HUES6 (cell line): ENCODE results near the gene KCNQ5.

Experiments
- H3K27ac ChIP-seq: 2 replicates; pipeline ENCODE4 v1.7.0; 2013; ENCODE audit warnings: low read depth, mild to moderate bottlenecking, low read length, inconsistent platforms
- H3K27me3 ChIP-seq: 2 replicates; pipeline ENCODE4 v1.6.1; 2013; ENCODE audit warnings: low read length; ENCODE audit not compliant: control insufficient read depth, insufficient read depth
- H3K36me3 ChIP-seq: 2 replicates; pipeline ENCODE4 v1.6.1; 2013; ENCODE audit warnings: low read length; ENCODE audit not compliant: control insufficient read depth, insufficient read depth
- H3K4me1 ChIP-seq: 2 replicates; pipeline ENCODE4 v1.6.1; 2013; ENCODE audit warnings: low read length; ENCODE audit not compliant: control insufficient read depth, insufficient read depth
- H3K4me3 ChIP-seq: 2 replicates; pipeline ENCODE4 v1.5.1; 2013; ENCODE audit warnings: low read depth, low read length
- H3K9ac ChIP-seq: one replicate; pipeline ENCODE4 v1.6.1; 2013; ENCODE audit warnings: mild to moderate bottlenecking, low read length
- H3K9me3 ChIP-seq: 2 replicates; pipeline ENCODE4 v1.6.1; 2013; ENCODE audit warnings: low read depth, low read length; ENCODE audit not compliant: control insufficient read depth, insufficient read depth

The KCNQ5 gene

DNA sequence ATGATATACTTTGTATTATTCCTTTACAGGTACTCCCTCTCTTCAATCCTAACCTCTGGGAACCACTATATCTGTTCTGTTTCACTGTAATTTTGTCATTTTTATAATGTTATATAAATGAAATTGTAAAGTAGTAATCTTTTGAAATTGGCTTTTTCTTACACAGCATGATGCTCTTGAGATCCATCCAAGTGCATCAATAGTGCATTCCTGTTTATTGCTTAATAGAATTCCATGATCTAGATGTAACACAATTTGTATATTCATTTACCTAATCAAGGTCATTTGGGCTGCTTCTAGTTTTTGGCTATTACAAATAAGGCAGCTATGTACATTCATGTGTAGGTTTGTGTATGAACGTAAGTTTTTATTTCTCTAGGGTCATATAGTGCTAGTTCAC lies 428.8 kb downstream of the KCNQ5 start:
- Histone ChIP-seq H3K36me3 (no peaks in the 10 kb centered on the region), H3K4me3 (no peak overlapping the region), H3K27ac (no peak overlapping the region), H3K9me3 (no peaks in the 10 kb centered on the region), H3K4me1 (no peaks in the 10 kb centered on the region), H3K9ac (no peak overlapping the region), H3K27me3 (no peaks in the 10 kb centered on the region)

DNA sequence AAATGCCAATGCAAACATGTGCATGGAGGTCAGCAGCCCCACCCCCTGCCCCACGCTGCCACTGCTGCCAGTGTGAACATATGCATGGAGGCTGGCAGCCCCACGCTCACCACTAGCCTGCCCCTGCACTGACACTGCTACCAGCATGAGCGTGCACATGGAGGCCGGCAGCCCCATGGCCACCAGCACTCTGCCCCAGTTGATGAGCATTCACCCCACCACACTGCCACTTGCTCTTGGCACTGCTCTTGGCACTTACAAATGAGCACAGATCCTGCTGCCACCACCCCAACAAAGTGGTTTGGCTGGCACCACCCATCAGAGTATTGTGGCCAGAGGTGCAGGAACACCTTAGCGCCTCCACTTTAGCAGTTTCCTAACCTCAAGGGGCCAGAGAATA lies 429.3 kb downstream of the KCNQ5 start:
- Histone ChIP-seq H3K27me3 (no peaks in the 10 kb centered on the region), H3K36me3 (no peaks in the 10 kb centered on the region), H3K27ac (no peak overlapping the region), H3K9ac (no peak overlapping the region), H3K4me3 (no peak overlapping the region), H3K9me3 (no peaks in the 10 kb centered on the region), H3K4me1 (no peaks in the 10 kb centered on the region)

DNA sequence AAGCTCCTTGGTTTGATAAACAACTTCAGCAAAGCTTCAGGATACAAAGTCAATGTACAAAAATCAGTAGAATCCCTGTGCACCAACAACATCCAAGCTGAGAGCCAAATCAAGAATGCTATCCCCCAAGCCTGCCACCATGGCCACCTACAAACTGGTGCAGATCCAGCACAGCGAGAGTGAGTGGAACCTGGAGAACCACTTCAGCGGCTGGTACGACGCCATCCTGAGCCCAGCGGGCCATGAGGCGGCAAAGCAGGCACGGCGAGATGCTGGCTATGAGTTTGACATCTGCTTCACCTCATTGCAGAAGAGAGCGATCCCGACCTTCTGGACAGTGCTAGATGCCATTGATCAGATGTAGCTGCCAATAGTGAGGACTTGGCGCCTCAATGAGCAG lies 433.1 kb downstream of the KCNQ5 start:
- Histone ChIP-seq H3K27ac (no peak overlapping the region), H3K36me3 (no peaks in the 10 kb centered on the region), H3K27me3 (no peaks in the 10 kb centered on the region), H3K4me3 (no peak overlapping the region), H3K9ac (no peak overlapping the region), H3K4me1 (no peaks in the 10 kb centered on the region), H3K9me3 (no peaks in the 10 kb centered on the region)

- Histone ChIP-seq H3K9me3 (no peaks in the 10 kb centered on the region), H3K27me3 (no peaks in the 10 kb centered on the region), H3K4me3 (no peak overlapping the region), H3K9ac (no peak overlapping the region), H3K4me1 (no peaks in the 10 kb centered on the region), H3K36me3 (no peaks in the 10 kb centered on the region), H3K27ac (no peak overlapping the region)
Observed at GRCh38 chr6:73058736-73059135, 436.9 kb downstream of the KCNQ5 start.

DNA sequence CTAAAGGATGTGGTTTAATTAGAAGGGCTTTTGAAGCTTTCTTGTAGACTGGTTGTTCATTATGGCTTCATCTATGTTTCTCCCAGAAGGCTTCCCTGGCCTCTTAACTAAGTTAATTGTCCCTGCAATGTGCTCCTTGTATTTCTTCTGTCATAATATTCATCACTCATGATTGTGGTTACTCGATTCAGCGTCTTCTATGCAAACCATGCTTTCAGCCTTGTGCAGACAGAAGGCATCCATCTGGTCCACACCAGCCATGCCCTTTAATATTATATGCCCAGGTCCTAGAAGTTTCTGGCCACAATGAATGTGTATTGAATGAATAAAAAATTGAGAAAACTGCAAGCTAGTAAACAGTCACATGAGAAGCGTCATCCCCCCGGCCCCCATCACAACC lies 440.3 kb downstream of the KCNQ5 start:
- Histone ChIP-seq H3K27me3 (no peaks in the 10 kb centered on the region), H3K4me3 (no peak overlapping the region), H3K27ac (no peak overlapping the region), H3K9ac (no peak overlapping the region), H3K4me1 (no peaks in the 10 kb centered on the region), H3K36me3 (no peaks in the 10 kb centered on the region), H3K9me3 (no peaks in the 10 kb centered on the region)

- Histone ChIP-seq H3K9me3 (no peaks in the 10 kb centered on the region), H3K27ac (no peak overlapping the region)
Observed at GRCh38 chr6:73062837-73063236, 441.0 kb downstream of the KCNQ5 start.

GRCh38 chr6:73064266-73064665 lies 442.4 kb downstream of the KCNQ5 start:
- no peak overlapping the region for H3K27ac ChIP-seq
- H3K9me3 ChIP-seq = no peaks in the 10 kb centered on the region
- H3K9ac ChIP-seq = no peak overlapping the region
- H3K4me3 ChIP-seq = no peak overlapping the region
- no peaks in the 10 kb centered on the region for H3K27me3 ChIP-seq
- H3K4me1 ChIP-seq = no peaks in the 10 kb centered on the region
- H3K36me3 ChIP-seq = no peaks in the 10 kb centered on the region

More at GRCh38 chr6:73062837-73063236, 441.0 kb downstream of the KCNQ5 start:
- Histone ChIP-seq H3K27me3 (no peaks in the 10 kb centered on the region), H3K36me3 (no peaks in the 10 kb centered on the region), H3K4me3 (no peak overlapping the region), H3K9ac (no peak overlapping the region), H3K4me1 (no peaks in the 10 kb centered on the region)

- Histone ChIP-seq H3K36me3 (no peaks in the 10 kb centered on the region), H3K27ac (no peak overlapping the region), H3K27me3 (no peaks in the 10 kb centered on the region), H3K4me1 (peaks cover 11% of the 10 kb centered on the region; the same call in 1 of the 2 replicates), H3K4me3 (no peak overlapping the region), H3K9me3 (no peaks in the 10 kb centered on the region), H3K9ac (no peak overlapping the region)
Observed at GRCh38 chr6:73073238-73073637, 451.4 kb downstream of the KCNQ5 start.

- H3K4me3 ChIP-seq = no peak overlapping the region
- H3K36me3 ChIP-seq = no peaks in the 10 kb centered on the region
- H3K27ac ChIP-seq = no peak overlapping the region
- no peaks in the 10 kb centered on the region for H3K9me3 ChIP-seq
- H3K9ac ChIP-seq = no peak overlapping the region
- H3K4me1 ChIP-seq = peaks cover 11% of the 10 kb centered on the region; the same call in 1 of the 2 replicates
- no peaks in the 10 kb centered on the region for H3K27me3 ChIP-seq
Observed at GRCh38 chr6:73074175-73074574, 452.3 kb downstream of the KCNQ5 start.

GRCh38 chr6:73076211-73076954 lies 454.5 kb downstream of the KCNQ5 start:
- H3K27ac ChIP-seq = no peak overlapping the region
- no peaks in the 10 kb centered on the region for H3K36me3 ChIP-seq
- no peak overlapping the region for H3K4me3 ChIP-seq
- no peak overlapping the region for H3K9ac ChIP-seq
- peaks cover 11% of the 10 kb centered on the region; the same call in 1 of the 2 replicates for H3K4me1 ChIP-seq
- H3K27me3 ChIP-seq = no peaks in the 10 kb centered on the region
- no peaks in the 10 kb centered on the region for H3K9me3 ChIP-seq

- no peaks in the 10 kb centered on the region for H3K9me3 ChIP-seq
- no peaks in the 10 kb centered on the region for H3K27me3 ChIP-seq
- H3K36me3 ChIP-seq = no peaks in the 10 kb centered on the region
- H3K27ac ChIP-seq = no peak overlapping the region
- H3K4me3 ChIP-seq = no peak overlapping the region
- peaks cover 15% of the 10 kb centered on the region; the same call in 1 of the 2 replicates for H3K4me1 ChIP-seq
- H3K9ac ChIP-seq = no peak overlapping the region
Observed at GRCh38 chr6:73078333-73078862, 456.5 kb downstream of the KCNQ5 start.
